KMS-11 (cell line): Measurements from ENCODE around the gene USH1G.

Experiments
- H2AFZ ChIP-seq: fragments of 200-600 bp; sonication (generic); 2 replicates; pipeline ENCODE4 v1.6.1; 2016; ENCODE audit warnings: antibody characterized with exemption, mixed run types, low read depth
- H3K27ac ChIP-seq: fragments of 200-600 bp; sonication (generic); 2 replicates; pipeline ENCODE4 v1.6.1; 2016; ENCODE audit warnings: mild to moderate bottlenecking, mixed run types
- H3K27me3 ChIP-seq: fragments of 200-600 bp; sonication (generic); 2 replicates; pipeline ENCODE4 v1.6.1; 2017; ENCODE audit warnings: mild to moderate bottlenecking, low read depth, mixed run types, moderate library complexity; ENCODE audit not compliant: insufficient read depth
- H3K36me3 ChIP-seq: fragments of 200-600 bp; sonication (generic); 2 replicates; pipeline ENCODE4 v1.6.1; 2017; ENCODE audit warnings: mild to moderate bottlenecking, mixed run types; ENCODE audit not compliant: insufficient read depth
- H3K4me1 ChIP-seq: fragments of 200-600 bp; sonication (generic); 2 replicates; pipeline ENCODE4 v1.6.1; 2016; ENCODE audit warnings: mild to moderate bottlenecking, low read depth, mixed run types; ENCODE audit not compliant: poor library complexity, severe bottlenecking
- H3K4me2 ChIP-seq: fragments of 200-600 bp; sonication (generic); 2 replicates; pipeline ENCODE4 v1.7.0; 2016; ENCODE audit warnings: mild to moderate bottlenecking, mixed run types
- H3K4me3 ChIP-seq: fragments of 200-600 bp; sonication (generic); IDR thresholded peaks from 2 replicates; pipeline ENCODE4 v1.6.1; 2017; ENCODE audit warnings: low read depth, low read length, mixed read lengths; ENCODE audit not compliant: insufficient read depth
- H3K79me2 ChIP-seq: fragments of 200-600 bp; sonication (generic); 2 replicates; pipeline ENCODE4 v1.6.1; 2016; ENCODE audit warnings: low read depth, mixed run types; ENCODE audit not compliant: insufficient read depth
- H3K9ac ChIP-seq: fragments of 200-600 bp; sonication (generic); 2 replicates; pipeline ENCODE4 v1.6.1; 2016; ENCODE audit warnings: mild to moderate bottlenecking, mixed run types
- H4K20me1 ChIP-seq: fragments of 200-600 bp; sonication (generic); 2 replicates; pipeline ENCODE4 v1.6.1; 2016; ENCODE audit warnings: mild to moderate bottlenecking, mixed run types; ENCODE audit not compliant: insufficient read depth
- TF ChIP-seq, protein P1 (sequence below): fragments of 200-600 bp; sonication (generic); conservative IDR thresholded peaks from 2 replicates; pipeline ENCODE4 v1.6.1; 2017; ENCODE audit warnings: low read depth, mild to moderate bottlenecking, antibody characterized with exemption, low read length, moderate library complexity, mixed read lengths

Gene USH1G

DNA sequence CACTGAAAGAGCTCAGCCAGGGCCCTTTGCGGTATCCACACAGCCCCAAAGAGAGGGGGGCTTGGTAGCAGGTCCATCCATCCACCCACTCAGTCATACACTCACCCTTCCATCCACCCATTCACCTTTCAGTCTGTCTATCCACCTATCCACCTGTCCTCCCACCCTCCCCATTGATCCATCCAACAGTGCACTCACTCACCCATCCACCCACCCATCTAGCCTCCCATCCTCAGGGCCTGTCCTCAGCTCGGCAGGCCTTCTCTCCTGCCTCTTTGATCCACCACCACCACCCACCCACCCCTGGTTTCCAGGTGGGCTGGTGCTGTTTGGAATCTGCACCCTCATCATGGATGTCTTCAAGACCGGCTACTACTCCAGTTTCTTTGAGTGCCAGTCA, 2.2 kb upstream of the USH1G start:
- H3K79me2 ChIP-seq: no peaks in the 10 kb centered on the region
- peaks cover 78% of the 10 kb centered on the region for H3K27me3 ChIP-seq
- no peaks in the 10 kb centered on the region for H3K4me1 ChIP-seq
- TF ChIP-seq, protein P1, sequence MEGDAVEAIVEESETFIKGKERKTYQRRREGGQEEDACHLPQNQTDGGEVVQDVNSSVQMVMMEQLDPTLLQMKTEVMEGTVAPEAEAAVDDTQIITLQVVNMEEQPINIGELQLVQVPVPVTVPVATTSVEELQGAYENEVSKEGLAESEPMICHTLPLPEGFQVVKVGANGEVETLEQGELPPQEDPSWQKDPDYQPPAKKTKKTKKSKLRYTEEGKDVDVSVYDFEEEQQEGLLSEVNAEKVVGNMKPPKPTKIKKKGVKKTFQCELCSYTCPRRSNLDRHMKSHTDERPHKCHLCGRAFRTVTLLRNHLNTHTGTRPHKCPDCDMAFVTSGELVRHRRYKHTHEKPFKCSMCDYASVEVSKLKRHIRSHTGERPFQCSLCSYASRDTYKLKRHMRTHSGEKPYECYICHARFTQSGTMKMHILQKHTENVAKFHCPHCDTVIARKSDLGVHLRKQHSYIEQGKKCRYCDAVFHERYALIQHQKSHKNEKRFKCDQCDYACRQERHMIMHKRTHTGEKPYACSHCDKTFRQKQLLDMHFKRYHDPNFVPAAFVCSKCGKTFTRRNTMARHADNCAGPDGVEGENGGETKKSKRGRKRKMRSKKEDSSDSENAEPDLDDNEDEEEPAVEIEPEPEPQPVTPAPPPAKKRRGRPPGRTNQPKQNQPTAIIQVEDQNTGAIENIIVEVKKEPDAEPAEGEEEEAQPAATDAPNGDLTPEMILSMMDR: no peak
- H3K27ac ChIP-seq: no peak overlapping the region
- no peak overlapping the region for H2AFZ ChIP-seq
- no peak overlapping the region for H3K4me3 ChIP-seq
- H3K4me2 ChIP-seq: no peak overlapping the region
- H3K9ac ChIP-seq: no peak overlapping the region
- no peaks in the 10 kb centered on the region for H3K36me3 ChIP-seq
- no peaks in the 10 kb centered on the region for H4K20me1 ChIP-seq

DNA sequence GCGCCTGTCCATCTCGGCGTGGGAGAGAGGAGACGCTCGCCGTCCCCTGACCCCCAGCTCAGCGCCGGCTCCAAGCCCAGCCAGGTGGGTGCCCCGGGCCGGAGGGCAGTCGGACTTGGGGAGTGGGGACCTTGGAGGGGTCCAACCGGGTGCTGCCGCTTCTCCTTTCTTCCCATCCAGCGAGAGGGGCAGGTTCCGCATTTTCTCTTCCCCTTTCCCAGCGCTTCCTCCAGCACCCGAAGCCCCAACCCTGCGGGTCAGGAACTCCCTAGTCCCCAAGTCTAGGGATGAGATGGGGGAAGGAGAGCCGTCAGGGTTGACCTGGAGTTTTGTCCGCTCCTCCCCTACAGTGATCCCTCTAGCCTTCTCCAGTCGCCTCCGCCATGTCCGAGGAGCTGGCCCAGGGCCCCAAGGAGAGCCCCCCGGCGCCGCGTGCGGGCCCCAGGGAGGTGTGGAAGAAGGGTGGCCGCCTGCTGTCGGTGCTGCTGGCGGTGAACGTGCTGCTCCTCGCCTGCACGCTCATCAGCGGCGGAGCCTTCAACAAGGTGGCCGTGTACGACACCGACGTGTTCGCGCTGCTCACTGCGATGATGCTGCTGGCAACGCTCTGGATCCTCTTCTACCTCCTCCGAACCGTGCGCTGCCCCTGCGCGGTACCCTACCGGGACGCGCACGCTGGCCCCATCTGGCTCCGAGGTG, 1.3 kb upstream of the USH1G start, which contains the start of gene OTOP2:
Gene OTOP2 (plus strand): TSS at position 24 of the 699 bp plus-strand sequence. CDS start 360 bp downstream, at position 384.
- Histone ChIP-seq H3K4me2 (peak within 1 kb of the TSS; percentile 54; the same call in 1 of the 2 replicates), H3K36me3 (no peaks in the 10 kb centered on the region), H3K27me3 (peaks cover 70% of the 10 kb centered on the region), H2AFZ (peak within 1 kb of the TSS; percentile 61), H3K79me2 (no peaks in the 10 kb centered on the region), H3K4me1 (no peaks in the 10 kb centered on the region), H3K9ac (no peak within 1 kb of the TSS), H3K27ac (no peak within 1 kb of the TSS), H3K4me3 (no peak within 1 kb of the TSS), H4K20me1 (no peaks in the 10 kb centered on the region)
- TF ChIP-seq, protein P1: no peak

DNA sequence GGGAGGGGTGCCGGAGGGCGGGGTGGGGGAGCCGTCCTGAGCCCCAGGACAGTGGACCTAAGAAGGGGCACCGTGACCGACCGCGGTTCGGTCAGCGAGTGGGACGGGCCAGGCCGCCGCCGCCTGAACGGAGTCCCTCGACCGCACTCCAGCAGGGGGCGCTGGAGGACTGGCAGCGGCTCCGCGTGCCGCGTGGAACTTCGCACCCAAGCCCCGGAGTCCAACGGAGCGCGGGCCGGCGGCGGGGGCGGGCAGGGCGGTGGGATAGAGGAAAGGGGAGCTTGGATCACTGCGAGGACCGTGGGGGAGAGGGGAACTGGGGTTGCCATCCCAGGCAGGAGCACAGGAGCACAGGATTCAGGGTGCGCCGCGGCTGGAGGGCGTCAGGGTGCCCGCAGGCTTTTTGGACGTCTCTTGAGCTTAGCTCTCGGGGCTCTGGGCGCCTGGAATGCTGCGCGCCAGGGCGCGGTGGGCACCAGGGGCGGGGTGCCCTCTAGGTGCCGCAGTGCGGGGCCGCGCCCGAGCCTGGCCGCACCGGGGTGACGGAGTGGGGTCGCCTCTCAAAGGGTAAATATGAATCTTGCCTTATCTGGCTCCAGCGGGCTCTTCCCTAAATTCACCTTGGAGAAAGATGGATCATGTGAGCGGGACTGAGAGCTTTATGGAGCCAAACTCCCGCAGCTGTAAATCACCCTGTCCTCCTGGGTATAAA, 639 bp upstream of the USH1G start:
- H3K4me1 ChIP-seq: no peaks in the 10 kb centered on the region
- no peak overlapping the region for H3K9ac ChIP-seq
- peaks cover 63% of the 10 kb centered on the region for H3K27me3 ChIP-seq
- H3K4me2 ChIP-seq: peak overlapping the region; percentile 54; the same call in 1 of the 2 replicates
- TF ChIP-seq, protein P1: peak; percentile 75
- H3K79me2 ChIP-seq: no peaks in the 10 kb centered on the region
- no peak overlapping the region for H3K4me3 ChIP-seq
- no peaks in the 10 kb centered on the region for H4K20me1 ChIP-seq
- no peaks in the 10 kb centered on the region for H3K36me3 ChIP-seq
- peak overlapping the region; percentile 61 for H2AFZ ChIP-seq
- no peak overlapping the region for H3K27ac ChIP-seq

DNA sequence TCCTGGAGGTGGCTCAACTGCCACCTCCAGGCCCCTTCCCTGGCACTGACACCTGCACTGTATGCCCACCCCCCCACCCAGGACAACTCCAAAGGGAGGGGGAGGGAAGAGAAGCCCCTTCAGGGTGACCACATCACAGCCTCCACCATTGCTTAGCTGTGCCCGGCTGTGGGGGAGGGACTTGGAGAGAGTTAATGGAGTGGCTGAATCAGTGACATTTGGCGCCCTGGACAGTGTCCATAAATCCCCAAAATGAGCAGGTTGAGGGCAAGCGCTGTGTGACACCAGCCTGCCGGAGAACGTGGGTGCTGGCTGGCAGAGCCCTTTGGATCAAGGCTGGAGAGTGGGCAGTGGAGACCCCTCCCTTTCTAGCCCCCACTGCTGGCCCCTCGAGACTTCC, 883 bp downstream of the USH1G start:
- Histone ChIP-seq H3K36me3 (no peaks in the 10 kb centered on the region), H2AFZ (no peak overlapping the region), H4K20me1 (no peaks in the 10 kb centered on the region), H3K27me3 (peaks cover 49% of the 10 kb centered on the region), H3K79me2 (no peaks in the 10 kb centered on the region), H3K4me2 (no peak overlapping the region), H3K9ac (no peak overlapping the region), H3K27ac (no peak overlapping the region), H3K4me3 (no peak overlapping the region), H3K4me1 (no peaks in the 10 kb centered on the region)
- TF ChIP-seq, protein P1: no peak
